ENCODE measurements around the gene FAM184A. TPM values are rescaled to one million over a fixed set of nuclear protein-coding genes. Genes with fewer than 3 reads are reported as not detected.

FAM184A gene
- total RNA-seq, 2 experiments from 2014 or later: 2.8 to 3.4 TPM

DNA sequence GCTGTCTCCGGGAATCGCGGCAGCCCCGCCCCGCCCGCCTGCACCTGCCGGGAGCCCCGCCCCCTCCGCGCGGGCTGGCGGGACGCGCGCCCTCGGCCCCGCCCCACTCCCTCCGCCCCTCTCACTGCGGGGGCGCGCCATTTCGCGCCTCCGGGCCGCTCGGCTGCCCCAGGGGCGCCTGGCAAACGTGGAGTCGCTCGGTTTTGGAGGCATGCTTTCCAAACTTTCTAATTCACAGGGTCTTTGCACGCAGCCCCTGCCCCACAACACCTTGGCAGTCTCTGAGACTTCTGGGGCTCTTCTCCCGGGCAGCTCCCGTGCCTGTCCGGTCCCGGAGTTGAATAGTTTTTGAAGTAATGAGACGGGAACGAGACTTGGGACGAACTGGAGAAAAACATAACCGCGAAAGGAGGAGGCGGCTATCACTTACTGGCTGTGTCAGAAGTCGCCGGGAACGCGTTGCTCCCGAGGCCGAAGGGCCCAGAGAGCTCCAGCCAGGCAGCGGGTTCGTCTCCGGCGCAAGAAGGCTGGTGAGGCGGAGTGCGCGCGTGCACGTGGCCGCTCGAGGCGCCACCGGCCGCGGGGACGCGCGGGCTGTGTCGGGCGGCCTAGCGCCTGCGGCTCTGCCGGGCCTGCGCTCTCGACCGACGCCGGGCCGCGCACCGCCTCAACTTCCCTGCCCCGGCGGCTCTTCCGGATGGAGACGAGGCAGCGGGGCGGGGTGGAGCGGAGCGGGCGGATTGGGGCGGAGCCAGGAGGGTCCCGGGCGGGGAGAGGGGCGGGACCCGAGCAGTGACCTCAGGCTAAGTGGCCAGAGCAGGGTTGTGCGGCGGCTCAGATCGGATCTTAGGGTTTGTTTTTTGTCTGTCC lies 143.8 kb downstream of the FAM184A start, which contains the start of gene MCM9:
Gene MCM9, minus strand, starts transcription at position 699 of the 870 bp plus-strand sequence. CDS start 3,436 bp downstream, outside the sequence.
- CTCF ChIA-PET: interaction anchor here (1.3 kb wide), 1 partner anchor 53 kb away, joined by 3 read pairs; no protein-coding TSS in a partner anchor
- POLR2A ChIA-PET: interaction anchor here (0.6 to 1.2 kb wide), 7 partner anchors 39 to 143 kb away, joined by 3 to 8 read pairs (median 4); partner anchors contain the start of gene ASF1A

DNA sequence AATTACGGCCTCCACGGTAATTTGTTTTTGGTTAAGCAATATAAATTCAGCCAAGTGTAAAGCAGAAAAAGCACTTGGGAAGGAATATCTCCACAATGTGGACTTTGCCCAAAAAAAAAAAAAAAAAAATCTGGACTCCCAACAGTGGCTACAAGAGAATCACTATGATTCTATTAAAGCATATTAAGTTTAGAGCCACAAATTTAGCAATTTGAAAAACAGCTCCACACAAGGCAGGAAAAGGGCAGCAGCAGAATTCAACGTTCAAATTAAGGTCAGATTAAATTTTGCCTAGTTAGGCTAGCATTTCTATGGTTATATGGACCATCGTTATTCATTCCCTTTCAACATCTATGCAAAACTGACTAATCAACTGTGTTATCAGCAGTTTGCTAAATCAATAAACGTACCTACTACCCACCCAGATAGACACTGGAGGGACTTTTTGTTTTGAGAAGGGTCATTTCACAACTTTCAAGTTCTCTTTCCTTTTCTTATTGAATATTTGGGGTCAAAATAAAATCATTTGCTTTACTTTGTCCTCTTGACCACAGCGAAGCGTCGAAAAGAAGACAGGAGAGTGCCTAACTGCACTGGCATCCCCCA lies 144.5 kb downstream of the FAM184A start:
- ChIA-PET POLR2A (interaction anchor here (0.6 to 1.2 kb wide), 4 partner anchors 38 to 144 kb away, joined by 3 to 8 read pairs (median 5); partner anchors contain the start of gene ASF1A), CTCF (interaction anchor here (1.3 kb wide), 1 partner anchor 52 kb away, joined by 3 read pairs; no protein-coding TSS in a partner anchor)

DNA sequence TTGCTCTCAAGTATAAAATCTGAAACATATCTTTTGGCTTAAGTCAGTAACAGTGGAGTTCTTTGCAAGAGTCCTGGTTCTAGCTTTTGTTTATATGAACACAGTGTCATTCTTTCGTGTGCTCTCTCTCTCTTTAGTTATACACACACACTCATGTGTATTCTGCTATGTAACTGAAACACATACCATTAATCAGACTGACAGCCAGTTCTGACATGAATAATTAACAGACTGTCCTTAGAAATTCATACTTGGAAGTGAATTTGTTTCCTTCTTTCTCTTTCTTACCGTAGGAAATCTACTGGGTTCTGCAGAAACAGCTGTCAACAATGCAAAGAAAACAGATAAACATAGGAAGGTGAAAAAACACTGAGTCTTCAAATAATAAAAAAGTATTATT lies 146.0 kb downstream of the FAM184A start:
- ChIA-PET POLR2A (no interaction called here), CTCF (no interaction called here)

DNA sequence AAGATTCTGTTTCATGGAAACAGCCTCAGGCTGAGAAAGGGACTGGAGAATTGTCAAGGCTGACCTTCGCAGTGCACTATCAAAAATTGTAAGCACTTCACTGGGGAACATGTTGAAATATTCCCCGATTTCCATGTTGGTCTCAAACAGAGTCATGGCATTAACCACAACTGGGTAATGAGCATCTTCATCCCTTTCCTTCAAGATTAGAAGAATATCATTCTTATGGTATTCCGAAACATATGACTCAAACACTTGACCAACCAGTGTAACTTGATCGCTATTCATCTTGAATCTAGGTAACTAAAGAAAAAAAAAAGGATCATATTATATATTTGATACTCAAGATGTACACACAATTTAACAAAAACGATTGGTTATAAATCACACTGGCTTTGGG lies 147.0 kb downstream of the FAM184A start:
- POLR2A ChIA-PET: no interaction called here
- CTCF ChIA-PET: no interaction called here

DNA sequence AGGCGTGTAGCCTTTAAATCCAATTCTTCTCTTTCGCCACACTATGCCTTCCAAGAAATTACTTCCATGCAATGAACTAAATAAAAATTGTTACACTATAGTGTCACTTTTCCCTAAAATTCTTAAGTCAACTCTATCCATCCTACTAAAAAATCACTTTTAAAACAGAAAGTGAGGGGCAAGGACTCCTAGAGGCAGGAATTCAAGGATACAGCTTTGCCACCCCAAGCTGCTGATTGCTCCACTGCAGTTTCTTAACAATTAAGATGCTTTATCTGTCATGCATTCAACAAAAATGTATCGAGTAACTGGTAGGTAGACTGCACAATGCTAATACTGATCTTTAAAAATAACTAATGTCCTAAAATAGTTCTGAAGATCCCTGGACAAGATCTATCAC lies 147.8 kb downstream of the FAM184A start:
- POLR2A ChIA-PET: no interaction called here
- CTCF ChIA-PET: no interaction called here

DNA sequence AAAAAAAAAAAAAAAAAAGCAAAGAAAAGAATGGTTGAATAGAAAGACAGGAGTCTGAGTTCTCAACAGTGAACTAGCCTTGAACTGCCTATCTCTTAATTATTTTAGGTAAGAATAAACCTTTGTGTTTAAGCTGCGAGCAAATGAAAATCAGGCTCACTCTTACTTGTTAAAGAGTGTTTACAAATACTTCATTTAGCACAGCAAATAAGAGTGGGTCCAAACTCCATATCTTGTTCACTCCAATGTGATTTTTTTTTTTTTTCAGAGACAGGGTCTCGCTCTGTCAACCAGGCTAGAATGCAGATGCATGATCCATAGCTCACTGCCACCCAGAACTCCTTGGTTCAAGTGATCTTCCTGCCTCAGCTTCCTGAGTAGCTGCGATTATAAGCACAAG lies 155.4 kb downstream of the FAM184A start:
- CTCF ChIA-PET: interaction anchor here (1.3 kb wide), 1 partner anchor 188 kb away, joined by 3 read pairs; no protein-coding TSS in a partner anchor
- POLR2A ChIA-PET: no interaction called here

DNA sequence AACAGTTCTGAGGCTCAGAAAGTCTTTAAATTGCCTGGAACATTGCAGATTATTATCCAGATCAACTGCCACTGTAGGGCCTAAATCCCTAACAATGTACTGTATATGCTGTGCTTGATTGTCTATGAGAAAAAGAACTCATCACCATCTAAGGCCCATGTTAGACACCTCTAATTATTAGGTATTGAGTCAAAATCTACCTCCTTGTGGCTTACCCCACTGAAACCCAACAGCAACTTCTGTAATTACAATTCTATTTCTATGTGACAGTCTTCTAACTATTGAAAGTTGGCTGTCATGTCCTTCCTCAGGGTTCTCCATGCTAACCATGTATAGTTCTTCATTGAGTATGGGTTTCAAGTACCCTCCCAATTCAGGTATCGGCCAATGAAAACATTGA lies 157.4 kb downstream of the FAM184A start:
- POLR2A ChIA-PET: no interaction called here
- CTCF ChIA-PET: no interaction called here

DNA sequence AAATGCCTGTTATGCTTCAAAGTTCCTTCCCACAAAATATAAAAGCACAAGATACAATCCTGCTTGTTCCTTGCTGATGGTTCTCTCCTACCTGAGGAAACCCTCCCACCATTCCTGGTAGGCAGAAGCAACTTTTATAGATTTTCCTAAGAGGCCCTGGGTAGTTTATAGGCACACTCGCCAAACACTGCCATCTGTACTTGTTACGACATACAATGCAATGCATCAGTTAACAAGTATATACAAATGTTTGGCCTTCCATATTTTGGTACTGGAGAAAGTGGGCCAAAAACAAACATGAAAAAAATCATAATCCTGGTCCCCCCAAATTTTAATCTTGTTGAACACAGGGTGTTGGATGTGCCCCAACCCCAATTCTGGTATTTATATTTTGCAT lies 160.1 kb downstream of the FAM184A start:
- POLR2A ChIA-PET: no interaction called here
- CTCF ChIA-PET: no interaction called here

DNA sequence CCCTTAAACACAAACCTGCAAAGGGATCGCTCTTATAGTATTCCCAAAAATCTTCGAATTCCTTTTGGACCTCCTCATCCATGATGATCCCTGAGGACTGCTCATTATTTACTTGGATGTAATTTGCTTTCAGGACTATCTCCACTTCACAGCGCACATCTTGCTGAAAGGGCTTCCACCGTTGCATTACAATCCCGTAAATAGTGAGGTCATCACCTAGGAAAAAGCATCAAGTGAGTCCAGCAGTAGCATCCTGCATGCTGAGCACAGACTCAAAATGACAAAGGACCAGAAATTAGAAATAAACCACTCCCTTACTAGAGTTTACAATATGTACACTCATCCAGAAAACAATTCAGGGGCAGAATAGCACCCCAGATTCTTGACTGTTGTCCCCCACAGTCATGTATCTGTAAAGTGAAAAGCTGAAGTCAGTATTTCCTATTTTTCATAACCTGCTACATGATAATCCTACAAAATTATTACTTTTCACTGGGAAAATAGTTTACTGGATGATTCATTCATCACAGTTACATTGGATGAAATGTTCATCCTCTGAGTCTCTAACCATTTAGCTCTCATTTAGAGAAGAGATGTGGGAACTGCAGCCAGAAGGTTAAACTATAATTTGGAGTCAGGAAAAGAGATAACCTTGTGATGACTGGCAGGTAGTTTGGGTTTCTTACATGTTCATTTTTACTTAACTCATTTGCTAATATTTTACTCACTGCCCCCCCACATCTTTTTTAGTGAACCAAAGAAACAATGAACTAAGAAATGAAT lies 160.7 kb downstream of the FAM184A start:
- ChIA-PET POLR2A (no interaction called here), CTCF (no interaction called here)

DNA sequence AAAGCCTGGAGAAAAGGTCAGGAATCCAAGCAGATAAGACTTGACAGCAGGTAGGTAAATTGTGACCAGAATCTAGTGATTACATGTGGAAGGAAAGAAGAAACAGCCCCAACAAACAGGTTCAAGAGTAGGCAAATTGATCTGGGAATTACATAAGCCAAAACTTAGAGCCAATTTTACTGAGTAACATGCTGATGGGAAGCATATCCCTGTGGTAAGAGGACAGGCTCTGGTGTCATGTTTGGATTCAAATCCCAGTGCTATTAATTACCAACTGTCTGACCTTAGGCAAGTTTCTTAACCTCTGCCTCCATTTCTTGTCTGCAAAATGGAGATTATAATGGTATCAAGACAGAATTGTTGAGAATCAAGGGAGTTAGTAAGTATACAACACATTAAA lies 163.9 kb downstream of the FAM184A start:
- CTCF ChIA-PET: no interaction called here
- POLR2A ChIA-PET: no interaction called here

DNA sequence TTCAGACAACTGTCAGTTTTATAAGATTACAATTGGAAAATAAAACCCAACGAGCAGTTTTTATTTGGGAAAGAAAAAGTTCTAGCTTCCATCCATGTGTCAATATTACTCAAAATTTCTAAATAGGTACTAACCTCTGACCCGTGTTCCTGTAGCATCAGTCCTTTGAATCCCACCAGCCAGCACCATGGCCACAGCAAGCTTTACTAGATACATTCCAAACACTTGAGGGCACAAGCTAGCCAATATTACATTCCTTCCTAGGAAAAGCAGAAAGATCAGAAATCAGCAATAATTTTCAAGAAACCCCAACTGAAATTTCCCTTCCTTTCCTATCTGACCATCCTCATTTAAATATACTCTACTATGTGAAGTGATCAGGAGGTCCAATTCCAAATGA lies 165.3 kb downstream of the FAM184A start:
- ChIA-PET POLR2A (no interaction called here), CTCF (no interaction called here)

DNA sequence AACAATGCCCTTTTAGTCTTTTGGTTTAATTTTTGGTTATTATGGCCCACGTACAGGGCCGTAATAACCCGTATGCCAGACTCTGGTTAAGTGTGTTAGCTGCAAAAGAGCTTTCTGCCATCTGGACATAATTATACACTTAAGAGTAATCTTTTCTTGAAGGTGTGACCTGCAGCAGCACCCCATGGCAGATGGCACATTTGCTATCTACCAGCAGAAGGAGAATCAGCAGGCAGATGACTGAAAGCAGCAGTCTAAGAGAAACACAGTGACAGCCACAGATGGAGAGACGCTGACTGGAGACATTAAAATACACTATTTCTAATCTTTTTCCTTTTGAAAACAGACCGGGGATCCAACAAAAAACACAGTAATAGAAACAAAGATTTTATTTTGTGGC lies 165.8 kb downstream of the FAM184A start:
- CTCF ChIA-PET: no interaction called here

More for the DNA sequence above, 165.8 kb downstream of the FAM184A start:
- POLR2A ChIA-PET: no interaction called here

Other genes with a start within 250 kb of the FAM184A start
- 10 to 100 TPM; 43.4 to 44.5 TPM for gene ASF1A, start 184.5 kb downstream of the FAM184A start, total RNA-seq
- 10 to 100 TPM; 19.3 TPM for gene MCM9, start 143.5 kb downstream of the FAM184A start, total RNA-seq